Measurements from ENCODE around the gene PSG7. TPM values are rescaled to one million over a fixed set of nuclear protein-coding genes. Genes with fewer than 3 reads are reported as not detected.
"Not testable (repeated sequence)": the region's sequence is repeated elsewhere in the genome, so short reads cannot be mapped to it uniquely, and the experiment has no call there.

PSG7 gene
- total RNA-seq, 2 experiments from 2014 or later = not detected

GRCh38 chr19:42879613-42880012 is 57.4 kb downstream of the PSG7 start, which contains the start of gene PSG1:
TSS of gene PSG1 (minus strand) at chr19:42879713. CDS start at chr19:42879581, 132 bp downstream.
- no TSS peak for BruUV-seq (replicated peaks)
- ChIA-PET POLR2A (no interaction called here), CTCF (ENCODE audit: unreplicated experiment) (no interaction called here)
- Histone ChIP-seq H2AFZ (ENCODE audit: low read length) (no peak within 1 kb of the TSS), H3K9me3 (ENCODE audit: low read length) (no peaks in the 10 kb centered on the region), H3K79me2 (ENCODE audit: insufficient read depth, low read depth, low read length) (no peaks in the 10 kb centered on the region), H4K20me1 (ENCODE audit: insufficient read depth, low read length) (no peaks in the 10 kb centered on the region), H3K4me3 (ENCODE audit: low read depth, low read length, poor library complexity, severe bottlenecking) (no peak within 1 kb of the TSS), H3K27ac (ENCODE audit: low read depth, low read length, poor library complexity, severe bottlenecking) (no peak within 1 kb of the TSS), H3K4me1 (ENCODE audit: insufficient read depth, low read length, poor library complexity, severe bottlenecking) (no peaks in the 10 kb centered on the region), H3K4me2 (ENCODE audit: low read length) (no peak within 1 kb of the TSS), H3K36me3 (ENCODE audit: insufficient read depth, low read length) (no peaks in the 10 kb centered on the region), H3K9me2 (ENCODE audit: insufficient read depth, low read length) (no peaks in the 10 kb centered on the region)
- no peak for TF ChIP-seq CTCF (conservative IDR thresholded peaks at IDR 0.05; ENCODE audit: low read length)
- TF ChIP-seq EZH2phosphoT487 (IDR thresholded peaks at IDR 0.05; ENCODE audit: borderline replicate concordance, low read depth, low read length) = no peak
- no peak for DNase-seq (ENCODE audit: low spot score)
- intact Hi-C loops (cut with micrococcal nuclease; ENCODE audit: unreplicated experiment) = no loop called here

- BruUV-seq (replicated peaks); DNase-seq (ENCODE audit: low spot score); H4K20me1 ChIP-seq (ENCODE audit: insufficient read depth, low read length); CTCF ChIA-PET (ENCODE audit: unreplicated experiment); H3K9me3 ChIP-seq (ENCODE audit: low read length); H3K79me2 ChIP-seq (ENCODE audit: insufficient read depth, low read depth, low read length); H2AFZ ChIP-seq (ENCODE audit: low read length); H3K4me2 ChIP-seq (ENCODE audit: low read length); POLR2A ChIA-PET; H3K27ac ChIP-seq (ENCODE audit: low read depth, low read length, poor library complexity, severe bottlenecking); intact Hi-C loops (cut with micrococcal nuclease; ENCODE audit: unreplicated experiment); H3K36me3 ChIP-seq (ENCODE audit: insufficient read depth, low read length); H3K4me3 ChIP-seq (ENCODE audit: low read depth, low read length, poor library complexity, severe bottlenecking); H3K9me2 ChIP-seq (ENCODE audit: insufficient read depth, low read length); H3K4me1 ChIP-seq (ENCODE audit: insufficient read depth, low read length, poor library complexity, severe bottlenecking): not testable (repeated sequence)
Measured at GRCh38 chr19:42876596-42876995, 60.4 kb downstream of the PSG7 start.

GRCh38 chr19:42875881-42876280 is 61.1 kb downstream of the PSG7 start:
- H2AFZ ChIP-seq (ENCODE audit: low read length); intact Hi-C loops (cut with micrococcal nuclease; ENCODE audit: unreplicated experiment); H3K4me2 ChIP-seq (ENCODE audit: low read length); H3K4me1 ChIP-seq (ENCODE audit: insufficient read depth, low read length, poor library complexity, severe bottlenecking); H3K36me3 ChIP-seq (ENCODE audit: insufficient read depth, low read length); H3K27ac ChIP-seq (ENCODE audit: low read depth, low read length, poor library complexity, severe bottlenecking); CTCF ChIA-PET (ENCODE audit: unreplicated experiment); H4K20me1 ChIP-seq (ENCODE audit: insufficient read depth, low read length); H3K9me2 ChIP-seq (ENCODE audit: insufficient read depth, low read length); H3K9me3 ChIP-seq (ENCODE audit: low read length); POLR2A ChIA-PET; DNase-seq (ENCODE audit: low spot score); H3K79me2 ChIP-seq (ENCODE audit: insufficient read depth, low read depth, low read length); H3K4me3 ChIP-seq (ENCODE audit: low read depth, low read length, poor library complexity, severe bottlenecking); BruUV-seq (replicated peaks): not testable (repeated sequence)

- H3K9me3 ChIP-seq (ENCODE audit: low read length); H3K36me3 ChIP-seq (ENCODE audit: insufficient read depth, low read length); CTCF ChIA-PET (ENCODE audit: unreplicated experiment); BruUV-seq (replicated peaks); H2AFZ ChIP-seq (ENCODE audit: low read length); H4K20me1 ChIP-seq (ENCODE audit: insufficient read depth, low read length); H3K9me2 ChIP-seq (ENCODE audit: insufficient read depth, low read length); DNase-seq (ENCODE audit: low spot score); H3K4me1 ChIP-seq (ENCODE audit: insufficient read depth, low read length, poor library complexity, severe bottlenecking); H3K4me3 ChIP-seq (ENCODE audit: low read depth, low read length, poor library complexity, severe bottlenecking); intact Hi-C loops (cut with micrococcal nuclease; ENCODE audit: unreplicated experiment); POLR2A ChIA-PET; H3K4me2 ChIP-seq (ENCODE audit: low read length); H3K27ac ChIP-seq (ENCODE audit: low read depth, low read length, poor library complexity, severe bottlenecking); H3K79me2 ChIP-seq (ENCODE audit: insufficient read depth, low read depth, low read length): not testable (repeated sequence)
Measured at GRCh38 chr19:42874901-42875813, 61.9 kb downstream of the PSG7 start.

GRCh38 chr19:42874136-42874535 is 62.9 kb downstream of the PSG7 start:
- DNase-seq (ENCODE audit: low spot score); H3K9me3 ChIP-seq (ENCODE audit: low read length); POLR2A ChIA-PET: not testable (repeated sequence)

More at GRCh38 chr19:42874136-42874535, 62.9 kb downstream of the PSG7 start:
- CTCF ChIA-PET (ENCODE audit: unreplicated experiment); H2AFZ ChIP-seq (ENCODE audit: low read length); H3K27ac ChIP-seq (ENCODE audit: low read depth, low read length, poor library complexity, severe bottlenecking); H3K4me2 ChIP-seq (ENCODE audit: low read length); H3K9me2 ChIP-seq (ENCODE audit: insufficient read depth, low read length); H3K36me3 ChIP-seq (ENCODE audit: insufficient read depth, low read length); H3K79me2 ChIP-seq (ENCODE audit: insufficient read depth, low read depth, low read length); H3K4me3 ChIP-seq (ENCODE audit: low read depth, low read length, poor library complexity, severe bottlenecking); H4K20me1 ChIP-seq (ENCODE audit: insufficient read depth, low read length); H3K4me1 ChIP-seq (ENCODE audit: insufficient read depth, low read length, poor library complexity, severe bottlenecking); BruUV-seq (replicated peaks); intact Hi-C loops (cut with micrococcal nuclease; ENCODE audit: unreplicated experiment): not testable (repeated sequence)
